Fibroblast of the aortic adventitia (primary cell): ENCODE measurements around the gene LYRM4. TPM values are rescaled to one million over a fixed set of nuclear protein-coding genes. Genes with fewer than 3 reads are reported as not detected.

ENCODE experiments used
- DNase-seq: peaks from one replicate; pipeline ENCODE4 v3.0.0-alpha.2; 2010; ENCODE audit warnings: low read depth
- H3K4me3 ChIP-seq: 2 replicates; pipeline ENCODE4 v1.5.1; 2011; ENCODE audit warnings: low read depth, mild to moderate bottlenecking, control low read depth, low read length, moderate library complexity
- CTCF ChIP-seq: IDR thresholded peaks from 2 replicates; pipeline ENCODE4 v1.5.1; 2011; ENCODE audit warnings: mild to moderate bottlenecking, low read length, control low read depth, inconsistent platforms; ENCODE audit not compliant: insufficient read depth
- total RNA-seq: library from RNA; depleted of rRNA; stranded (reverse); fragments of >200 nt; gene quantifications from 2 replicates; pipeline ENCODE4 v1.2.3, GENCODE V29; 2012; ENCODE audit warnings: low replicate concordance

Gene LYRM4
- total RNA-seq, 1 donor, result 21.2 TPM

GRCh38 chr6:5197084-5197483, 63.7 kb downstream of the LYRM4 start:
- no peak overlapping the region for H3K4me3 ChIP-seq
- no peak for DNase-seq
- no peak for TF ChIP-seq CTCF

GRCh38 chr6:5192135-5192794, 68.5 kb downstream of the LYRM4 start:
- DNase-seq, result no peak
- no peak overlapping the region for H3K4me3 ChIP-seq
- TF ChIP-seq CTCF, result no peak

- no peak overlapping the region for H3K4me3 ChIP-seq
- DNase-seq, result peak; percentile 9
- no peak for TF ChIP-seq CTCF
Measured at GRCh38 chr6:5191722-5192121, 69.0 kb downstream of the LYRM4 start.

GRCh38 chr6:5191222-5191621, 69.5 kb downstream of the LYRM4 start:
- DNase-seq, result peak; percentile 7
- no peak overlapping the region for H3K4me3 ChIP-seq
- TF ChIP-seq CTCF, result no peak

- peak; percentile 99 for DNase-seq
- H3K4me3 ChIP-seq, result no peak overlapping the region
- no peak for TF ChIP-seq CTCF
Measured at GRCh38 chr6:5190507-5190906, 70.2 kb downstream of the LYRM4 start.

- no peak for DNase-seq
- H3K4me3 ChIP-seq, result no peak overlapping the region
- TF ChIP-seq CTCF, result no peak
Measured at GRCh38 chr6:5188646-5189045, 72.1 kb downstream of the LYRM4 start.

- no peak overlapping the region for H3K4me3 ChIP-seq
- DNase-seq, result no peak
- no peak for TF ChIP-seq CTCF
Measured at GRCh38 chr6:5184878-5185277, 75.9 kb downstream of the LYRM4 start.
